HEK293 (cell line): ENCODE results near the gene KCNA5.

Source experiments
- KLF9 ChIP-seq: fragments of 450-650 bp; formaldehyde crosslinking; IDR thresholded peaks from 2 replicates; pipeline ENCODE4 v1.5.1; 2016; ENCODE audit warnings: missing biosample characterization, missing genetic modification characterization, low read depth
- PRDM2 ChIP-seq: fragments of 450-650 bp; formaldehyde crosslinking; IDR thresholded peaks from 2 replicates; pipeline ENCODE4 v1.5.1; 2016; ENCODE audit warnings: missing biosample characterization, missing genetic modification characterization, borderline replicate concordance
- SP2 ChIP-seq: fragments of 450-650 bp; formaldehyde crosslinking; IDR thresholded peaks from 2 replicates; pipeline ENCODE4 v1.5.1; 2016; ENCODE audit warnings: missing biosample characterization, missing genetic modification characterization
- ZBTB49 ChIP-seq: fragments of 450-650 bp; formaldehyde crosslinking; IDR thresholded peaks from 2 replicates; pipeline ENCODE4 v1.5.1; 2016; ENCODE audit warnings: missing biosample characterization, missing genetic modification characterization, low read depth
- ZEB2 ChIP-seq: fragments of 450-650 bp; formaldehyde crosslinking; IDR thresholded peaks from 2 replicates; pipeline ENCODE4 v1.5.1; 2016; ENCODE audit warnings: missing biosample characterization, missing genetic modification characterization
- ZNF214 ChIP-seq: fragments of 450-650 bp; formaldehyde crosslinking; IDR thresholded peaks from 2 replicates; pipeline ENCODE4 v1.5.1; 2017; ENCODE audit warnings: missing biosample characterization, mild to moderate bottlenecking, missing genetic modification characterization, borderline replicate concordance
- ZNF24 ChIP-seq: fragments of 450-650 bp; formaldehyde crosslinking; IDR thresholded peaks from 2 replicates; pipeline ENCODE4 v1.5.1; 2016; ENCODE audit warnings: missing biosample characterization, missing genetic modification characterization
- ZNF341 ChIP-seq: fragments of 450-650 bp; formaldehyde crosslinking; IDR thresholded peaks from 2 replicates; pipeline ENCODE4; 2016; ENCODE audit warnings: low read depth, missing biosample characterization, missing genetic modification characterization
- ZNF558 ChIP-seq: fragments of 450-650 bp; formaldehyde crosslinking; IDR thresholded peaks from 2 replicates; pipeline ENCODE4 v1.5.1; 2016; ENCODE audit warnings: missing biosample characterization, missing genetic modification characterization
- TF ChIP-seq, protein P1 (sequence below): fragments of 450-650 bp; formaldehyde crosslinking; IDR thresholded peaks from 2 replicates; pipeline ENCODE4 v1.5.1; 2016; ENCODE audit warnings: missing biosample characterization, missing genetic modification characterization
- TF ChIP-seq, protein P2 (sequence below): fragments of 450-650 bp; formaldehyde crosslinking; IDR thresholded peaks from 2 replicates; pipeline ENCODE4 v1.5.1; 2016; ENCODE audit warnings: missing biosample characterization, missing genetic modification characterization, borderline replicate concordance
- TF ChIP-seq, protein P3 (sequence below): IDR thresholded peaks from 2 replicates; pipeline ENCODE4 v1.6.1; 2011; ENCODE audit warnings: mild to moderate bottlenecking, low read depth, low read length, borderline replicate concordance
- TF ChIP-seq, protein P4 (sequence below): fragments of 450-650 bp; formaldehyde crosslinking; IDR thresholded peaks from 2 replicates; pipeline ENCODE4; 2016; ENCODE audit warnings: missing biosample characterization, missing genetic modification characterization

DNA sequence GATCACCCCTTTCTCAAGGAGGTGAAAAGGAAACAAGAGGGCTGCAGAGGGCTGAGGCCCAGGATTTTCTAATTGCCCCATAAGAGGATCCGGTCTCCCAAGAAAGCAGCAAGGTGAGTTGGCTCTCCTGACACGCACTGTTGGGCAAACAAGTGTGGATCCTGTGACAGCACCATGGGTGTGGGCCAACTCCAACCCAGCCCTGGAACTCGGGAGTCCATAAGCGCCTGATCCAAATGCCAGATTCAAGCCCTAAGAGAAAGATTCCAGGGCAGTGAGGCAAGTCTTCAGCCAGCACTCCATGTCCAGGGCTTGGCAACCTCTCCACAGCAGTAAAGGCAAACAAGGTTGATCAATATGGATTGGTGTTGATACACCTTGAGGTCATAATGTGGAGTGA, 33.1 kb downstream of the KCNA5 start:
- TF ChIP-seq PRDM2 = no peak
- TF ChIP-seq, protein P1, sequence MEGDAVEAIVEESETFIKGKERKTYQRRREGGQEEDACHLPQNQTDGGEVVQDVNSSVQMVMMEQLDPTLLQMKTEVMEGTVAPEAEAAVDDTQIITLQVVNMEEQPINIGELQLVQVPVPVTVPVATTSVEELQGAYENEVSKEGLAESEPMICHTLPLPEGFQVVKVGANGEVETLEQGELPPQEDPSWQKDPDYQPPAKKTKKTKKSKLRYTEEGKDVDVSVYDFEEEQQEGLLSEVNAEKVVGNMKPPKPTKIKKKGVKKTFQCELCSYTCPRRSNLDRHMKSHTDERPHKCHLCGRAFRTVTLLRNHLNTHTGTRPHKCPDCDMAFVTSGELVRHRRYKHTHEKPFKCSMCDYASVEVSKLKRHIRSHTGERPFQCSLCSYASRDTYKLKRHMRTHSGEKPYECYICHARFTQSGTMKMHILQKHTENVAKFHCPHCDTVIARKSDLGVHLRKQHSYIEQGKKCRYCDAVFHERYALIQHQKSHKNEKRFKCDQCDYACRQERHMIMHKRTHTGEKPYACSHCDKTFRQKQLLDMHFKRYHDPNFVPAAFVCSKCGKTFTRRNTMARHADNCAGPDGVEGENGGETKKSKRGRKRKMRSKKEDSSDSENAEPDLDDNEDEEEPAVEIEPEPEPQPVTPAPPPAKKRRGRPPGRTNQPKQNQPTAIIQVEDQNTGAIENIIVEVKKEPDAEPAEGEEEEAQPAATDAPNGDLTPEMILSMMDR (tag by site-specific recombination) = no peak
- TF ChIP-seq, protein P2, sequence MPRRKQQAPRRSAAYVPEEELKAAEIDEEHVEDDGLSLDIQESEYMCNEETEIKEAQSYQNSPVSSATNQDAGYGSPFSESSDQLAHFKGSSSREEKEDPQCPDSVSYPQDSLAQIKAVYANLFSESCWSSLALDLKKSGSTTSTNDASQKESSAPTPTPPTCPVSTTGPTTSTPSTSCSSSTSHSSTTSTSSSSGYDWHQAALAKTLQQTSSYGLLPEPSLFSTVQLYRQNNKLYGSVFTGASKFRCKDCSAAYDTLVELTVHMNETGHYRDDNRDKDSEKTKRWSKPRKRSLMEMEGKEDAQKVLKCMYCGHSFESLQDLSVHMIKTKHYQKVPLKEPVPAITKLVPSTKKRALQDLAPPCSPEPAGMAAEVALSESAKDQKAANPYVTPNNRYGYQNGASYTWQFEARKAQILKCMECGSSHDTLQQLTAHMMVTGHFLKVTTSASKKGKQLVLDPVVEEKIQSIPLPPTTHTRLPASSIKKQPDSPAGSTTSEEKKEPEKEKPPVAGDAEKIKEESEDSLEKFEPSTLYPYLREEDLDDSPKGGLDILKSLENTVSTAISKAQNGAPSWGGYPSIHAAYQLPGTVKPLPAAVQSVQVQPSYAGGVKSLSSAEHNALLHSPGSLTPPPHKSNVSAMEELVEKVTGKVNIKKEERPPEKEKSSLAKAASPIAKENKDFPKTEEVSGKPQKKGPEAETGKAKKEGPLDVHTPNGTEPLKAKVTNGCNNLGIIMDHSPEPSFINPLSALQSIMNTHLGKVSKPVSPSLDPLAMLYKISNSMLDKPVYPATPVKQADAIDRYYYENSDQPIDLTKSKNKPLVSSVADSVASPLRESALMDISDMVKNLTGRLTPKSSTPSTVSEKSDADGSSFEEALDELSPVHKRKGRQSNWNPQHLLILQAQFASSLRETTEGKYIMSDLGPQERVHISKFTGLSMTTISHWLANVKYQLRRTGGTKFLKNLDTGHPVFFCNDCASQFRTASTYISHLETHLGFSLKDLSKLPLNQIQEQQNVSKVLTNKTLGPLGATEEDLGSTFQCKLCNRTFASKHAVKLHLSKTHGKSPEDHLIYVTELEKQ (tag by site-specific recombination) = no peak
- no peak for TF ChIP-seq ZBTB49 (tag by site-specific recombination)
- TF ChIP-seq, protein P3, sequence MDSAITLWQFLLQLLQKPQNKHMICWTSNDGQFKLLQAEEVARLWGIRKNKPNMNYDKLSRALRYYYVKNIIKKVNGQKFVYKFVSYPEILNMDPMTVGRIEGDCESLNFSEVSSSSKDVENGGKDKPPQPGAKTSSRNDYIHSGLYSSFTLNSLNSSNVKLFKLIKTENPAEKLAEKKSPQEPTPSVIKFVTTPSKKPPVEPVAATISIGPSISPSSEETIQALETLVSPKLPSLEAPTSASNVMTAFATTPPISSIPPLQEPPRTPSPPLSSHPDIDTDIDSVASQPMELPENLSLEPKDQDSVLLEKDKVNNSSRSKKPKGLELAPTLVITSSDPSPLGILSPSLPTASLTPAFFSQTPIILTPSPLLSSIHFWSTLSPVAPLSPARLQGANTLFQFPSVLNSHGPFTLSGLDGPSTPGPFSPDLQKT = no peak
- no peak for TF ChIP-seq SP2 (tag by site-specific recombination)
- TF ChIP-seq ZNF214 (tag by site-specific recombination) = no peak
- no peak for TF ChIP-seq KLF9
- TF ChIP-seq ZNF341 = no peak
- TF ChIP-seq ZEB2 = no peak
- TF ChIP-seq, protein P4, sequence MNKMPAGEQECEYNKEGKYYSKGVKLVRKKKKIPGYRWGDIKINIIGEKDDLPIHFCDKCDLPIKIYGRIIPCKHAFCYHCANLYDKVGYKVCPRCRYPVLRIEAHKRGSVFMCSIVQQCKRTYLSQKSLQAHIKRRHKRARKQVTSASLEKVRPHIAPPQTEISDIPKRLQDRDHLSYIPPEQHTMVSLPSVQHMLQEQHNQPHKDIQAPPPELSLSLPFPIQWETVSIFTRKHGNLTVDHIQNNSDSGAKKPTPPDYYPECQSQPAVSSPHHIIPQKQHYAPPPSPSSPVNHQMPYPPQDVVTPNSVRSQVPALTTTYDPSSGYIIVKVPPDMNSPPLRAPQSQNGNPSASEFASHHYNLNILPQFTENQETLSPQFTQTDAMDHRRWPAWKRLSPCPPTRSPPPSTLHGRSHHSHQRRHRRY (tag by site-specific recombination) = no peak
- TF ChIP-seq ZNF558 (tag by site-specific recombination) = no peak
- TF ChIP-seq ZNF24 (tag by site-specific recombination) = no peak
